Measurements from ENCODE around the gene FGF23. TPM values are rescaled to one million over a fixed set of nuclear protein-coding genes. Genes with fewer than 3 reads are reported as not detected.

Gene FGF23
- total and polyA plus RNA-seq, 4 donors, result 0.10 to 0.83 (median 0.47) TPM; not detected in 1

DNA sequence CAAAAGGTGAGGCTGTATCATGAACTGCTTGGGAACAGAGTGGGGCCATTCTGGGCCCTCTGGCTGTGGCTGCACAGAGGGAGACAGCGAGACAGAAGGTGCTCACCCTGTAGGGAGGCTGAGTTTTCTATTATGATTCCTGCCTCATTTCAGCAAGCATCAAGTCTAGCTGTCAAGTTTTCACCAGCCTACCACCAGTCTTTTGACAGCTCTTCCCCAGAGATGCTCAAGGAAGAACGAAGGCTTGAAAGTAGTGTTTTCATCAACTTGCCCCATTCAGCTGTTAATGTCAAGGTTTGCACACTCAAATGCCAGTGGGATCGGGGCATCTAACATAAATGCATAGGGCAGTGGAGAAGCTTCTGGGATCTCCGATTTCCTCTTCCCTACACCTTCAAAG, 10.0 kb downstream of the FGF23 start:
- Histone ChIP-seq H3K9me3 (ENCODE audit: control insufficient read depth in 4 of 4, low read length in 3 of 4) (no peaks in the 10 kb centered on the region), H3K27ac (ENCODE audit: low read depth in 1 of 2, low read length in 2 of 2) (no peak overlapping the region), H3K9ac (ENCODE audit: low read depth in 1 of 2, low read length in 2 of 2) (no peak overlapping the region), H3K4me1 (ENCODE audit: control insufficient read depth in 4 of 4, insufficient read depth in 4 of 4, low read length in 3 of 4) (no peaks in the 10 kb centered on the region), H3K4me3 (ENCODE audit: low read depth in 1 of 3, low read length in 3 of 3) (no peak overlapping the region), H3K27me3 (ENCODE audit: control insufficient read depth in 4 of 4, insufficient read depth in 4 of 4, low read length in 3 of 4) (peaks cover 0 to 9% (median 0%) of the 10 kb centered on the region in 4 donors), H3K36me3 (ENCODE audit: control insufficient read depth in 4 of 4, insufficient read depth in 3 of 4, low read depth in 1 of 4, low read length in 3 of 4) (no peaks in the 10 kb centered on the region)
- 89% methylated on average over 4 of the region's 4 CpGs for WGBS
- TF ChIP-seq, protein P1, sequence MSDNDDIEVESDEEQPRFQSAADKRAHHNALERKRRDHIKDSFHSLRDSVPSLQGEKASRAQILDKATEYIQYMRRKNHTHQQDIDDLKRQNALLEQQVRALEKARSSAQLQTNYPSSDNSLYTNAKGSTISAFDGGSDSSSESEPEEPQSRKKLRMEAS (IDR thresholded peaks at IDR 0.05), result no peak
- TF ChIP-seq SP1 (IDR thresholded peaks at IDR 0.05), result no peak
- no peak for TF ChIP-seq FOXA2 (IDR thresholded peaks at IDR 0.05)
- no peak for TF ChIP-seq ATF3 (IDR thresholded peaks at IDR 0.05)
- DNase-seq (ENCODE audit: low spot score), result no peak

GRCh38 chr12:4366090-4366489, 13.4 kb downstream of the FGF23 start:
- no peaks in the 10 kb centered on the region for H3K9me3 ChIP-seq (ENCODE audit: control insufficient read depth in 4 of 4, low read length in 3 of 4)
- WGBS, result 81% methylated on average over 2 of the region's 2 CpGs
- H3K27me3 ChIP-seq (ENCODE audit: control insufficient read depth in 4 of 4, insufficient read depth in 4 of 4, low read length in 3 of 4), result peaks cover 0 to 7% (median 0%) of the 10 kb centered on the region in 4 donors

More at GRCh38 chr12:4366090-4366489, 13.4 kb downstream of the FGF23 start:
- Histone ChIP-seq H3K9ac (ENCODE audit: low read depth in 1 of 2, low read length in 2 of 2) (no peak overlapping the region), H3K4me3 (ENCODE audit: low read depth in 1 of 3, low read length in 3 of 3) (no peak overlapping the region), H3K36me3 (ENCODE audit: control insufficient read depth in 4 of 4, insufficient read depth in 3 of 4, low read depth in 1 of 4, low read length in 3 of 4) (no peaks in the 10 kb centered on the region), H3K4me1 (ENCODE audit: control insufficient read depth in 4 of 4, insufficient read depth in 4 of 4, low read length in 3 of 4) (no peaks in the 10 kb centered on the region), H3K27ac (ENCODE audit: low read depth in 1 of 2, low read length in 2 of 2) (no peak overlapping the region)
- no peak for TF ChIP-seq REST (IDR thresholded peaks at IDR 0.05)
- TF ChIP-seq, protein P2, sequence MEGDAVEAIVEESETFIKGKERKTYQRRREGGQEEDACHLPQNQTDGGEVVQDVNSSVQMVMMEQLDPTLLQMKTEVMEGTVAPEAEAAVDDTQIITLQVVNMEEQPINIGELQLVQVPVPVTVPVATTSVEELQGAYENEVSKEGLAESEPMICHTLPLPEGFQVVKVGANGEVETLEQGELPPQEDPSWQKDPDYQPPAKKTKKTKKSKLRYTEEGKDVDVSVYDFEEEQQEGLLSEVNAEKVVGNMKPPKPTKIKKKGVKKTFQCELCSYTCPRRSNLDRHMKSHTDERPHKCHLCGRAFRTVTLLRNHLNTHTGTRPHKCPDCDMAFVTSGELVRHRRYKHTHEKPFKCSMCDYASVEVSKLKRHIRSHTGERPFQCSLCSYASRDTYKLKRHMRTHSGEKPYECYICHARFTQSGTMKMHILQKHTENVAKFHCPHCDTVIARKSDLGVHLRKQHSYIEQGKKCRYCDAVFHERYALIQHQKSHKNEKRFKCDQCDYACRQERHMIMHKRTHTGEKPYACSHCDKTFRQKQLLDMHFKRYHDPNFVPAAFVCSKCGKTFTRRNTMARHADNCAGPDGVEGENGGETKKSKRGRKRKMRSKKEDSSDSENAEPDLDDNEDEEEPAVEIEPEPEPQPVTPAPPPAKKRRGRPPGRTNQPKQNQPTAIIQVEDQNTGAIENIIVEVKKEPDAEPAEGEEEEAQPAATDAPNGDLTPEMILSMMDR (IDR thresholded peaks at IDR 0.05; ENCODE audit: low read depth, low read length, missing input control), result no peak
- no peak for TF ChIP-seq JUND (IDR thresholded peaks at IDR 0.05)
- TF ChIP-seq HNF4A (conservative IDR thresholded peaks at IDR 0.05), result no peak
- no peak for TF ChIP-seq FOXA1 (IDR thresholded peaks at IDR 0.05)
- TF ChIP-seq, protein P1 (IDR thresholded peaks at IDR 0.05), result no peak
- TF ChIP-seq FOXA2 (IDR thresholded peaks at IDR 0.05), result no peak
- TF ChIP-seq YY1 (IDR thresholded peaks at IDR 0.05), result no peak
- TF ChIP-seq EGR1 (IDR thresholded peaks at IDR 0.05; ENCODE audit: low read depth in 2 of 2), result no peak
- no peak for TF ChIP-seq HNF4G (IDR thresholded peaks at IDR 0.05)
- TF ChIP-seq SP1 (IDR thresholded peaks at IDR 0.05), result no peak
- TF ChIP-seq GABPA (IDR thresholded peaks at IDR 0.05 in 1 of 2, conservative IDR thresholded peaks at IDR 0.05 in 1 of 2), result no peak
- TF ChIP-seq TAF1 (conservative IDR thresholded peaks at IDR 0.05), result no peak
- no peak for DNase-seq (ENCODE audit: low spot score)
